Urothelium cell line (cell line): ENCODE data around the gene GIPC2.
A peak's percentile ranks its signal among the peaks of the same experiment; 100 is the strongest.
"Not testable (repeated sequence)": the region's sequence is repeated elsewhere in the genome, so short reads cannot be mapped to it uniquely, and the experiment has no call there.

Experiments
- DNase-seq: peaks from one replicate; pipeline ENCODE4 v3.0.0; 2011; ENCODE audit warnings: low spot score, mixed read lengths
- FAIRE-seq: peaks from 2 replicates; lab custom pipeline; 2011; peaks lifted over from hg19 to GRCh38; lab: Jason Lieb, UNC

GIPC2 gene

GRCh38 chr1:78045926-78046778, at the start of gene GIPC2:
Gene GIPC2, plus strand, starts transcription at chr1:78045966. Its CDS starts 129 bp downstream, at chr1:78046095.
- no peak for FAIRE-seq
- DNase-seq, result no peak

DNA sequence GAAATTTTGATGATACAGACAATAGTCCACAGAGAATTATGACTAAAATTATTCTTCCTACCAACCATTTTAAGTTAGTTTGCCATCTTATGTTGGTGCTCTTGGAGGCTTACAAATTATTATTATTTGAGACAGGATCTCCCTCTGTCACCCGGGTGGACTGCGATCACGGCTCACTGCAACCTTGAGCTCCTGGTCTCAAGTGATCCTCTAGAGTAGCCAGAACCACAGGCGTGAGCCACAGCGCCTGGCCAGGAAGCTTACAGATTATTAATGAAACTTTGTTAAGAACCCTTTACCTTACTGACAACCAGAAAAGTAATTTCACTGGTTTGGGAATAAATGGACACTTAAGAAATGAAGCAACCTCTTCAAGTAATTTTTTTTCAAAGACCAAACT, 49.0 kb upstream of the GIPC2 start:
- DNase-seq (no peak), FAIRE-seq (no peak)

DNA sequence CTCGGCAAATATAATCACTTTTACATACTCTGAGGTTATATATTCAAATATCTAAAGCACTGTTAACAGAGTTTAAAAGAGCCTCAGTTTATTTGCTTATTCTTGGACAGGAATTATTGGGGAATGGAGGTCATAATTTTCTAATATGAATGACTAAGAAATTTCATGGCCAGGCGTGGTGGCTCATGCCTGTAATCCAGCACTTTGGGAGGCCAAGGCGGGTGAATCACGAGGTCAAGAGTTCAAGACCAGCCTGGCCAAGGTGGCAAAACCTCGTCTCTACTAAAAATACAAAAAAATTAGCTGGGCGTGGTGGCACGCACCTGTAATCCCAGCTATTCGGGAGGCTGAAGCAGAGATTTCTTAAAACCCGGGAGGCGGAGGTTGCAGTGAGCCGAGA, 45.2 kb upstream of the GIPC2 start:
- not testable (repeated sequence) for FAIRE-seq, DNase-seq

DNA sequence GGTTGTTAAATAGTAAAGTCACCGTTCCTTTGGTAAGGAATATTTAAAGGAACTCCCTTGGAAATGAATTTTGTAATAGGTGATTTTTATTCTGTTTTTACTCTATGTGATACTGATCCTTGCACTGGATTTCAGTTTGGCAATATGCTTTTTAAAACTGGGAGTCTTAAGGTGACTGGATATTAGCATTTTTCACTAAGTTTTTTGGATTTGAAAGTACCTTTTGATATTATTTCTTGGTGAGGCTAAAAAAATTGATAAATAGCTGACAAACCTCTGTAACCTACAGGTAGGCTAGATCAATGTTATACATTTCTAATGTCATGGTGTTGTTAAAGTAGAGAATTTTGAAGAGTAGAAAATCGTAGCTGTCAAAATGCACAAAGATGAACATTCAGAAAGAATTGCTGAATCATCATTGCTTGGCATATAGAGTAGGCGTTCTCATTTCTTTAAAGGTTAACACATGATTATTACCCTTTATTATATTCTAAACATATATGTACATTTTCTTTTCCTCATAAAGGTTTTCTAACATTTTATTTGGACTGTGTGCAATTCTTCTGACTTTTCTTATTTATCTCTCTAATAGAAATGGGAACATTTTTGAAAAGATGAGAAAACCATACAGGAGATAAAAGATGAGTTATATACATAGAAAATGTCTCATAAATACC, 42.6 kb upstream of the GIPC2 start:
- DNase-seq (no peak), FAIRE-seq (no peak)

- DNase-seq, result peak; percentile 37
- FAIRE-seq, result no peak
Observed at GRCh38 chr1:78003882-78004718, 41.7 kb upstream of the GIPC2 start.

- DNase-seq (peak; percentile 76), FAIRE-seq (no peak)
Observed at GRCh38 chr1:78004719-78005447, 40.9 kb upstream of the GIPC2 start, which contains the start of gene DNAJB4. Gene DNAJB4, plus strand, starts transcription at chr1:78004939. Its CDS starts 172 bp downstream, at chr1:78005111.

DNA sequence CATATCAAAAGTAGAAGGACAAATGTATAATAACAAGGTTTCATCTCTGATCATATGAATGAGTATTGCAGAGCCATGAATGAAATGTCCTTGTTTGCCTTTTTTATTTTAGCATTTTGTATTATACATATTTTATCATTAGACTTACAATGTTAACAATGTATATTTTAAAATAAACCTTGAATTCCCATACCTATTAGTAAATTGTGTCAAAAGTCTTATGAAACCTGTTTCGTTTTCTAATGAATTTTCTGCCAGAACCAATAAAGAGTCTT, 40.4 kb upstream of the GIPC2 start:
- DNase-seq (no peak), FAIRE-seq (no peak)

- FAIRE-seq (no peak), DNase-seq (peak; percentile 28)
Observed at GRCh38 chr1:78005755-78006154, 40.0 kb upstream of the GIPC2 start.

GRCh38 chr1:78006521-78006920, 39.2 kb upstream of the GIPC2 start:
- FAIRE-seq (no peak), DNase-seq (no peak)

GRCh38 chr1:78007677-78008341, 38.0 kb upstream of the GIPC2 start:
- no peak for DNase-seq
- FAIRE-seq, result no peak

DNA sequence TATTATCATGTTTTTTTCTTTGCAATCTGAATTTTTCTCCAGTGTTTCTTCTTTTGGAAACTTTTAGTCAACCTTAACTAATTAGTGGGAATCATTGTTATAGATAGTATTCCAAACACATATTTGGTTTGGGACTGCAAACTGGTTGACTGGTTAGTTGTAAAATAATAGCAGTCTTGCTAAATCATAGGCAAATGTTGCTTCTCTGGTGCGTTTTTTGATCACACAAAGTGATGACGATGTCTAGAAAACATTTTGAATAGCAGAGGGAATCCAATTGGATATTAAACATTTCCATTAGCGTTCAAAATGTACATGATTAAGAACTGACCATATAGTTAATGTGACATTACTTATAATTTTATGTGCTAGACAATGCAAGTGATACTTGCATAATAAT, 36.5 kb upstream of the GIPC2 start:
- DNase-seq (no peak), FAIRE-seq (no peak)

GRCh38 chr1:78009836-78010235, 35.9 kb upstream of the GIPC2 start:
- DNase-seq (no peak), FAIRE-seq (no peak)

DNA sequence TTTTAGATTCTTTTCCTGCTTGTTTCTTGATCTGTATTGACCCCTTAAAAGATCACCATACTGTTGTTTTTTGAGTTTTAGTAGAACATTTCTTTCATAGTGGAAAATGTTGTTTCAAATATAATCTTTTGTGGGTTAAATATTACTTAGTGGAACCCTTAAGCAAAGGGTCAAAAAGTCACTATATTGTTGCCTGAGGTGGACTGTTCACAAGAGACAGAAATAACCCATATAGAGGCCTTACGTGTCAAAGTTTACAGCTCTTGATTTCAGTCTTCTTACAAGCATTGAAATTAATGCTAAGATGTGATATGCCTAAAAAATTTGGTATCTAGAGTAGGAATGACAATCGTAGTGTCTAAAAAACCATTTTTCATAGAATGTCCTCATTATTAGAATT, 34.7 kb upstream of the GIPC2 start:
- FAIRE-seq, result no peak
- no peak for DNase-seq

DNA sequence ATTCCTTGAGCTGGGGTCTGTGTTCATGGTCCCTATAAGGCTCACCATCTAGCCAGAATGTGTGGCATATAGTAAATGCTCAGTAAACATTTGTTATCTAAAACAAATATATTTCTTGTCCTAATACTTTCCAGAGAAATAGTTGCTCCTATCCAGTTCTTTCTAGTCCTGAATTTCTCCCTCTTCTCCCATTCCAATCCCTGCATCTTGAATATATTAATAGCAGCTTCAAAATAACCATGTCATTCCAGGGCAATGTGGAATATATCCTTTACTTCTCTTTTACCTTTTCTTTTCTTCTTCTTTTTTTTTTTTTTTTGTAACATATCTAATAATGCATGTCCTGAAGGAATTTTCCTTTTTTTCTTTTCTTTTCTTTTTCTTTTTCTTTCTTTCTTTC, 30.6 kb upstream of the GIPC2 start:
- FAIRE-seq (no peak), DNase-seq (no peak)

DNA sequence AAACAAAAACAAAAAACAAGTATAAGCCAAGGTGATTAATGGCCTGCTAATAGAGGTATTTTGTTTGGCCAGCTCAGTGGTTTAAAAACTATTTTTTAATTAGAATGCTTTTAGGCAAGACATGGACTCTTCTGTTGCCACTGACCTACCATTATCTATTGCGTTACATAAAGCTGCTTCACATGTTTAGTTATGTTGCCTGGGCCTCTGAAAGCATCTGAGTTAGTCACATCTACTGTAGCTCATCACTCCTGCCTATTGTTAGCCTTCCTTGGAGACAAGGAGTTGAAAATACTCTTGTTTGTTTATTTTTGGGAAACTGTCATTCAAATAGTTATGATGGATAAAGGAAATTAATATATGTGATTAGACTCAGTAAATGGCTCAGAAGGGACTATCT, 26.7 kb upstream of the GIPC2 start:
- no peak for FAIRE-seq
- no peak for DNase-seq

- not testable (repeated sequence) for DNase-seq, FAIRE-seq
Observed at GRCh38 chr1:78021134-78021533, 24.6 kb upstream of the GIPC2 start.

DNA sequence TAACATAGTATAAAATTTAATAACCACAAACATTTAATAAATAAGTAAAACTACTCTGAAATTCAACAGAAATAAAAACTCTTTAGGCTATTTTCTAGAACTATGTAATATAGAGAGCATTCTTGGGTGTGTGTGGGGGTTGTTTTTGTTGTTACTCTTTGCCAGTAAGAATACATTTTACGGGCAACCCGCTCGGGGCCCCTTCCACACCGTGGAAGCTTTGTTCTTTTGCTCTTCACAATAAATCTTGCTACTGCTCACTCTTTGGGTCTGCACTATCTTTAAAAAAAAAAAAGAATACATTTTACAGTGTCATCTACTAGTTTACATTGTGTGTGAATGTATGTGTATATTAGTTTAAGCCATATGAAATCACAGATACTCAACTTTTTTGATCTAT, 16.0 kb upstream of the GIPC2 start:
- DNase-seq (no peak), FAIRE-seq (no peak)

- no peak for FAIRE-seq
- no peak for DNase-seq
Observed at GRCh38 chr1:78032996-78033796, 12.6 kb upstream of the GIPC2 start.

DNA sequence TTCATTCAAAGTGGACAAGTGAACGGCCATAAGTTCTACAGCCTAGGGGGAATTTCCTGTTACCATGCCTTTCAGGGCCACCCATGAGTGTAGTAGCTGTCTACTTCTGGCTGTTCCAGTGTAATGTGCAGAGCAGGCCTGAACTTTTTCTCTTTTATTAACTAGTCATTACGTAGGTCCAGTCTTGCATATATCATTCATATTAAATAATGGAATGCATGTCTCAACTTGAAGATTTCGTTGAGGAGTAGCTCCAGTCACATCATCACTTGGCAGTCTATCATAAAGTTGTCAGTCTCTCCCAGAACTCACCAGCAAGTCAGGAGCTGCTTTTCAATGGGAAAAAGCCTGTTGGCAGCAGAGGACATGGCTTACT, 12.0 kb upstream of the GIPC2 start:
- no peak for FAIRE-seq
- no peak for DNase-seq

DNA sequence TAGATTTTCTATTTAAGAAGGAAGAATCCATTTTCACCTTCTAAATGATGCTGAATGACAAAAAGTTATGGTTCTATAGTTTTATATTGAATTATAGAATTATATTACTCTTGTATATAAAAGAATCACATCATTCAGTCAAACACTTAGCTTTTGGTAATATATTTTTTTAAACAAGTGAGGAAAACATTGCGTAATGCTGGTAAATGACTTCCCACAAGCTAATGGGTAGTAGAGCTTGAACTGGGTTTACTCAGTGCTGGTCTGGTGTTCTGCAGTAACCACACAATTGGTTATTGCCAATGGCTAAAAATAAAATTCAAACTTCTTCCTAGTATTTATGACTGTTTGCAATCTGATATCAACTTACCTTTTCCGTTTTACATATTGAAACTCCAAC, 10.6 kb upstream of the GIPC2 start:
- DNase-seq, result no peak
- FAIRE-seq, result no peak
